Activated CD8-positive, alpha-beta memory T cell treated with anti-CD3 and anti-CD28 coated beads, Interleukin-2, amount 10 ng/mL, durations not matched to agents 7 days and 5 days (primary cell): ENCODE measurements around the gene PRKAR1A. TPM values are rescaled to one million over a fixed set of nuclear protein-coding genes. Genes with fewer than 3 reads are reported as not detected.

Source experiments
- ATAC-seq: fragments of 150-1000 bp; cut with Tn5 transposase; one replicate; pipeline ENCODE4 v1.10.0; 2021; ENCODE audit warnings: moderate library complexity
- CTCF ChIA-PET: fragments of 350-600 bp; sonication (Branson Sonifier 250); formaldehyde crosslinking; loops from one replicate; lab custom pipeline; 2021; ENCODE audit warnings: antibody characterized with exemption; lab: Charles Lee
- DNase-seq: peaks from one replicate; pipeline ENCODE4 v3.0.0-alpha.2; 2020
- H3K27ac Mint-ChIP-seq: one replicate; pipeline ENCODE4 v1.8.0; 2021; ENCODE audit warnings: mild to moderate bottlenecking, mixed read lengths
- H3K27me3 Mint-ChIP-seq: one replicate; pipeline ENCODE4 v1.8.0; 2021; ENCODE audit warnings: mixed read lengths
- H3K36me3 Mint-ChIP-seq: one replicate; pipeline ENCODE4 v1.8.0; 2021; ENCODE audit warnings: mild to moderate bottlenecking, mixed read lengths
- H3K4me1 Mint-ChIP-seq: one replicate; pipeline ENCODE4 v1.8.0; 2021; ENCODE audit warnings: mixed read lengths
- H3K4me3 Mint-ChIP-seq: one replicate; pipeline ENCODE4 v1.8.0; 2021; ENCODE audit warnings: mild to moderate bottlenecking, moderate library complexity, mixed read lengths
- H3K9me3 Mint-ChIP-seq: one replicate; pipeline ENCODE4 v1.8.0; 2022; ENCODE audit warnings: low read depth, mixed read lengths
- total RNA-seq, 2 experiments: library from RNA; stranded (reverse); gene quantifications; one replicate each; pipeline ENCODE4 v1.2.3, GENCODE V29; 2021

The PRKAR1A gene
- total RNA-seq, 2 experiments from 2014 or later = 215 to 293 TPM

DNA sequence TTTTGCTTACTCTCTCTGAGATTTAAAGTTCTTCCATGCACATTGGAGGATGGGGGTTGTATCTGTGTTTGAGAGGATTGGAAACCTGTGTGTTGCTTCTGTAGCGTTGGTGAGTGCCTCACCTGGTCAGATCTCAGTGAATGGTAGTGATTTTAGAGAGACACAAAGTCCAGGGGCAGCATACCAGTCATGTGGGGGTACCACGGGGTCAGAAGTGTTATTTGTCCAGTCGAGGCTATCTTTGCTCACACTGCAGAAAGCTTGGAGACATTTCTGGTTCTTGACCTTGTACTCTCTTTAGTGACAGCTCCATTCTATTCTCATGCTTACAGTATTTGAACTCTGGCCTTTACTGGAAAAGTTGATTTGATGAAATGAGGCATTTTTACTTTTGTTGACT, 23.7 kb downstream of the PRKAR1A start:
- Mint-ChIP-seq H3K4me1 (peaks cover 4% of the 10 kb centered on the region), H3K9me3 (no peaks in the 10 kb centered on the region), H3K36me3 (peaks cover 24% of the 10 kb centered on the region), H3K4me3 (no peak overlapping the region), H3K27ac (no peak overlapping the region), H3K27me3 (no peaks in the 10 kb centered on the region)
- no peak for DNase-seq
- ATAC-seq = no peak
- CTCF ChIA-PET = interaction anchor here (0.9 kb wide), 1 partner anchor 9 kb away, joined by 3 read pairs; no protein-coding TSS in a partner anchor

DNA sequence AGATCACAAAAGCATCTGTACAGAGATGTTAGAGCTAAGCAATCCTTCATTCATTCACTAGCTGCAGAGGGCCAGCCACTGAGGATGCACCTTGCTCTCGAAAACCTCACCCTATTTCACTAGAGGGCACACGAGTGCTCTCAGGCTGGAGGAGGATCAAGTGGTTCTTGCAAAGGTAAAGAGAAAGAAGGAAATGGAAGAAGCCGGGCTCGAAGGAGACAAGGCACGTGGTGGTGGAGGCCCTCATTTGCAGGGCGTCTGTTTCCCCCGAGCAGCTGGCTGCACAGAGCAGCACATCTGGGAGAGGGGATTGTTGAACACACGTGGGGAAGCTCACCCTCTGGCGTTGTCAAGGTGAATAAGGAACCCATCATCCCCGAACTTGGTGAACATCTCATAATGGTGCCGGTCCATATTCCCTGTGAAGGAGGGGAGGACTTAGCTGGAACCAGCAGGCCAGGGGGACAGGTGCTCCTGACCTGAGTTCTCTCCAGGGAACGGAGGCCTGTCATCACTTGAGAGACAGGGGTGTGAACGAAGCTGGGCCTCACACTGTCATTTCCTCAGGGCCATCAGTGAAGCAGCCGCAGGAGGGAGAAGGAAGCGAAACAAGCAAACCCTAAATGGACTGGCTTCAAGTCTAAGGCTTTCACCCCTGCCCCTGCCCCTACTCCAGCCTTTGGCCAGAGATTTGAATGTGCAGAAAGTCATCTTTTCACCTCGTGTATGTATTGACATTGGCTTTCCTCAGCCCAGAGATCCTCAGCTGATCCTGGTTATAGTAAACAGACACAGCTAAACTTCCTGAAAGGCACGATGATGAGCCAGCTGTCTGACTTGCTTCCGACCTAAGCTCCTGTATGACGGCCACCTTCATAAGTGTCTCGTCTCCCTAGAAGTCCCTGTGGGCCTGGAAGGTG, 27.6 kb downstream of the PRKAR1A start:
- Mint-ChIP-seq H3K27me3 (no peaks in the 10 kb centered on the region), H3K4me3 (no peak overlapping the region), H3K27ac (no peak overlapping the region), H3K4me1 (no peaks in the 10 kb centered on the region), H3K9me3 (no peaks in the 10 kb centered on the region), H3K36me3 (peaks cover 11% of the 10 kb centered on the region)
- DNase-seq = no peak
- ATAC-seq = peak; percentile 20
- CTCF ChIA-PET = interaction anchor here (0.7 kb wide), 1 partner anchor 237 kb away, joined by 3 read pairs; no protein-coding TSS in a partner anchor

DNA sequence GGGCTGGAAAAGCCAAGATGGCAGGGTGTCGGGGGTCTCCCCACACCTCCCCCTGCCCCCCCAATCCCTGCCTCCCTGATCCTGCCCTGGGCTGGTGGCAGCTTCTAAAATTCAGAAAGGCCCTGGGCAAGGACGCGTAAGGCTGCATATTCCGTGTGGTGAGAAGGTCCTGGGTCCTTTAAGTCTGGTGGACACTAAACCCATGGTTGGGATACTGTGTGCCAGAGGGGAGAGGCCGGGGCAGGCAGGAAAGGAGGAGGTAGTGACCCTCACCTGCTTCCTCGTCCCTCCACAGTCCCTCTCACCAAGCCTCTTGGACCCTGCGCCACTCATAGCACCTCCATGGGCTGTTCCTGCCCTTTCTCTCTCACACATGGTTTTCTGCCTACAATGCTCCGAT, 28.8 kb downstream of the PRKAR1A start:
- H3K36me3 Mint-ChIP-seq = peaks cover 4% of the 10 kb centered on the region
- H3K9me3 Mint-ChIP-seq = no peaks in the 10 kb centered on the region
- no peaks in the 10 kb centered on the region for H3K27me3 Mint-ChIP-seq
- DNase-seq (no peak), ATAC-seq (no peak)
- no peak overlapping the region for H3K4me3 Mint-ChIP-seq
- CTCF ChIA-PET = no interaction called here
- H3K27ac Mint-ChIP-seq = no peak overlapping the region
- H3K4me1 Mint-ChIP-seq = no peaks in the 10 kb centered on the region

DNA sequence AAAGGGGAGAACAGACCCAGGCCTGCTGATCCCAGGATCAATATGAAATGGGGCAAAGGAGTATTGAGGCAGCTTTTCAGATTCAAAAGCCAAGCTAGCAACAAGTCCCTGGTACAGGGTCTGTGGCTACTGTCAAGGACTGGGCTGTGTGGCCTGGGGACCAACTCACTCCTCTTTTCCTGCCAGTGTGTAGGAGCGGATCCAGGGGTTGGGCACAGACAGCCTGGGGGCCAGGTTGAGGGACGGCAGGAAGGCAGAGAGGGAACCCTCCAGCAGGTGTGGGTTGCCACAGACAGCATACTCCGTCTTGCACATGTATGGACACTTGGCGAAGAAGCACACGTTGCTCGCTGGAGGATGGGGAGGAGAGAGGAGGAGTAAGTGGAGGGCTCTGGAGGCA, 29.6 kb downstream of the PRKAR1A start:
- H3K4me1 Mint-ChIP-seq = no peaks in the 10 kb centered on the region
- ATAC-seq (no peak), DNase-seq (no peak)
- H3K4me3 Mint-ChIP-seq = no peak overlapping the region
- H3K9me3 Mint-ChIP-seq = no peaks in the 10 kb centered on the region
- no peak overlapping the region for H3K27ac Mint-ChIP-seq
- CTCF ChIA-PET = no interaction called here
- H3K36me3 Mint-ChIP-seq = peaks cover 1% of the 10 kb centered on the region
- H3K27me3 Mint-ChIP-seq = no peaks in the 10 kb centered on the region

DNA sequence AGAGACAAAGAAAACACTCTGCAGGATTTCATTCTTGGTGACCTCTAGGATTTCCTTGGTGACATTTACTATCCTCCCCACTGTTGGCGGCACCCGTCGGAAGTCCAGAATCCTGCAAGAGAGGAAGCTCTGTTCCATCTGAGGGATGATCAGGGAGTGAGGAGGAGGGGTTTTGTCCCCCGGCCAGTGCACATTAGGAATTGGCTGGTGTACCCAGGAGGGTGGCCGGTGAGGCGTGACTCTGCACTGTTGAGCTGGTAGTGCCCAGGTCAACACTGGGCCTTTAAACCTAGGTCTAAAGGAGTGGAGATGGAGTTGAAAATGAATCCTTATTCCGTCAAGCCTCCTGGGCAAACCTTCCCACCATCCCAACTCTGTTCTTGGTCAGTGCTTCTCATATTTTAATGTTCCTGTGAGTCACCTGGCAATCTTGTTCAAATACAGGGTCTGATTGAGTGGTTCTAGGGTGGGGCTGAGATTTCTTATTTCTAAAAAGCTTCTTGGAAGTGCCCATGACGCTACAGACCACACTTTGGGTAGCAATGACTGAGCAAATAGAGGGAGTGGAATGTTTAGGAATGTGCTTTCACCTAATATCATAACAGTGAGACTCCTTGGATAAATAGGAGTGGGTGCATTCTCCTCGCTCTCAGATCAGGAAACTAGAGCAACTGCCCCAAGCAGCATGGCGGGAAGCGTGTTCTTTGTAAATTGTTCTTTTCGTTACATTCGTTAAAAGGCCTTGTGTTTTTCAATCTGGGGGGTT, 30.7 kb downstream of the PRKAR1A start:
- DNase-seq (no peak), ATAC-seq (no peak)
- Mint-ChIP-seq H3K27me3 (no peaks in the 10 kb centered on the region), H3K4me3 (no peak overlapping the region), H3K9me3 (no peaks in the 10 kb centered on the region), H3K4me1 (no peaks in the 10 kb centered on the region), H3K27ac (no peak overlapping the region), H3K36me3 (peaks cover 1% of the 10 kb centered on the region)
- CTCF ChIA-PET = no interaction called here

DNA sequence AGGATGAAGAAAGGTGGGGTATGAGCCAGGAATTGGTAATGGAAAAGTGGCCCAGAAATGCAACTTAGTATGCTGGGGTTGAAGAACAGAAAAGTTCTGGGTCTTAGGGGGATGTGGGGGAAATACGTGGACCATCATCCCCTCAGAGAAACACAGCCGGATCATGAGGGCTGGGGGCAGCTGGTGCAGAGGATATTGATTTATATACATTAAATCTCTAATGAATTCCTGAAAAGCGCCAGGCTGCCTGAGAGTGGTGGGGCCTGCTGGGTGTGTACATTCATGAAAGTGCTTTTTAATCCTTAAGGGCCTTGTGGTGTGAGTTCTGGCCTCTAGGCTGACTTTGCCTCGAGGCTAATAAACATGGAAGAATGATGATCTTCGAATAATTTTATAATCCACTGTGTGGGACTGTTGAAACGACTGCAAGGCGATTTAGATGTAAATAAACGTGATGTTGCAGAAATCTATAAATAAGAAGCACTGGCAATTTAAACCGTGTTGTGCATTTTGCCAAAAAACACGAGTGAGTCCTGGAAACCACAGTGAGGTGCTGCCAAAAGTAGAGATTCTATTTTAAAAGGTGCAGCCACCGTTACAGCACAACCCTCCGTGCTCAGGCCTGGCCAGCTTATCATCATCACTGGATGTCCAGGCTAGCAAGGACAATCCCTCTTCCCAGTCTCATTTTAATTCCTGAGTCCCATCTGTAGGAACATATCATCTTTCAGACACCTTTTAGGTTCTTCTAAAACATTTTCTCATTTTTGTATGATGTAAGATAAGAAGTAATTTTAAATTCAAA, 32.1 kb downstream of the PRKAR1A start:
- no peaks in the 10 kb centered on the region for H3K27me3 Mint-ChIP-seq
- CTCF ChIA-PET = no interaction called here
- DNase-seq = no peak
- no peaks in the 10 kb centered on the region for H3K9me3 Mint-ChIP-seq
- peaks cover 1% of the 10 kb centered on the region for H3K36me3 Mint-ChIP-seq
- ATAC-seq = no peak
- no peak overlapping the region for H3K27ac Mint-ChIP-seq
- no peak overlapping the region for H3K4me3 Mint-ChIP-seq
- no peaks in the 10 kb centered on the region for H3K4me1 Mint-ChIP-seq

DNA sequence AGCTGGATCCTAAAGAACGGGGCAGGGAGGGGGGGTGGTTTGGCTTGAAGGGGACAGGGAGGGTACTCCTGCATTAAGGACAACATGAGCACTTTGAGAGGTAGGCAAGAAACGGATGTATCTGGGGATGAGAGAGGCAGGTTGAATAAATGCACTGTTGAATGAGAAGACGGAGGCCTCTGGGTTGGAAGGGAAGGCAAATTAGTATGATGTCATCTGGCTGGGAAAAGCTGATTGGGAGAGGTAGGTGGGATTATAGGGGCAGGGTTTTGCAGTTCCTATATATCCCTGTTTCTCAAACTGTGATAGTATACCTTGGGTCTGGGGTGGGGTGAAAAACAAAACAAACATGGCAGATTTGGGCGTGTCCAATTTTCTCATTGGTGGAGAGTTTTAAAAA, 44.3 kb downstream of the PRKAR1A start:
- H3K4me1 Mint-ChIP-seq = peaks cover 2% of the 10 kb centered on the region
- H3K36me3 Mint-ChIP-seq = no peaks in the 10 kb centered on the region
- no peak overlapping the region for H3K27ac Mint-ChIP-seq
- H3K4me3 Mint-ChIP-seq = no peak overlapping the region
- DNase-seq (no peak), ATAC-seq (no peak)
- H3K27me3 Mint-ChIP-seq = no peaks in the 10 kb centered on the region
- no peaks in the 10 kb centered on the region for H3K9me3 Mint-ChIP-seq
- CTCF ChIA-PET = interaction anchor here (1.2 kb wide), 1 partner anchor 58 kb away, joined by 3 read pairs; no protein-coding TSS in a partner anchor

DNA sequence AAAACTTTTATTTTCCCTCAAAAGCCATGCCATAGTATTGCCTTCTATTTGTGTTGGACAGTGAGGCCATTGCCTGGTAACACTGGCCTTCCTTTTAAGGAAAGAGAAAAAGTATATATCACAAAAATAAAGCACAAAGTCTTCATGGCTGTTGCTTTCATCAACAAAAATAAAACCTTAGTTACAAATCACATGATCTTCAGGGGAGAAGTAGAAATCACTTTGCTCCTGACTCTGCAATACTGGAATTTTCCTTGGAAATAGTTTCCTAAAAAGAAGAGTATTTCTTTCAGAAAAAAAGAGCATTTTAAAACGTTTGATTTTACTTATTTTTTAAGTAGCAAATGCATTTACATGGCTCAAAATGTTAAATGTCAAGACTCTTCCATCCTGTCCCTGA, 47.1 kb downstream of the PRKAR1A start:
- Mint-ChIP-seq H3K27ac (no peak overlapping the region), H3K9me3 (no peaks in the 10 kb centered on the region)

DNA sequence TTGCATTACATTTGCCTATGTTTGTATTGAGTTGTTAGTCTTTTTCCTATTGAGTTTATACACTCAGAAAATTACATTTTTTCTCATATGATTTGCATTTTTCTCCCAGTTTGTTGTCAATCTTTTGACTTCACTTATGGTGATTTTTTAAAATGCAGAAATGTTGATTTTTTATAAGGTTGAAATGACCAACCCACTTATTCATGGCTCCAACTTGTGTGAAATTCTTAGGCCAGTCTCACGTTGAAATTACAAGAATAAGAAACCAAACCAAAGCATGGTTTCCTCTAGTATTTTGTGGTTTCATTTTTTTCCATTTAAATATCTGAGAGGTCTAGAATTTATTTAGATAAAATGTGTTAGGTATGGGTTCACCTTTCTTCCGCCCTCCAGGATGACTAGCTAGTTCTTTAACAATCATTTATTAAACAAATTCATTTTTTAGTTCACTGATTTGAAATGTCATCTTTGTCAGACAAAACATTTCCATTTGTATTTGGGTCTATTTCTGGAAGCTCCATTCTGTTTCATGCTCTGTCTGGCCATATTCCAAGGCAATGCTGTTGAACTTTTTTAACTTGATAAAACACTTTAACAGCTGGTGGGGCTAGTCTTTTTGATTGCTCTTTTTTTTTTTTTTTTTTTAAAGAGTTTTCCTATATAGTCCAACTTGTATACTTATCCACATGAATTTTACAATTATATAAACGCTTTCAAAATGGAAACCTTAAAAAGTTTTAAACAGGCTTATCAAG, 48.9 kb downstream of the PRKAR1A start:
- no peak overlapping the region for H3K4me3 Mint-ChIP-seq
- no peaks in the 10 kb centered on the region for H3K9me3 Mint-ChIP-seq
- H3K27ac Mint-ChIP-seq = no peak overlapping the region
- no peaks in the 10 kb centered on the region for H3K36me3 Mint-ChIP-seq
- CTCF ChIA-PET = no interaction called here
- no peak for ATAC-seq
- peaks cover 2% of the 10 kb centered on the region for H3K4me1 Mint-ChIP-seq
- peaks cover 7% of the 10 kb centered on the region for H3K27me3 Mint-ChIP-seq
- DNase-seq = no peak

More for the DNA sequence above, 47.1 kb downstream of the PRKAR1A start:
- CTCF ChIA-PET = no interaction called here
- Mint-ChIP-seq H3K27me3 (no peaks in the 10 kb centered on the region), H3K4me3 (no peak overlapping the region), H3K36me3 (no peaks in the 10 kb centered on the region), H3K4me1 (peaks cover 2% of the 10 kb centered on the region)
- ATAC-seq (no peak), DNase-seq (no peak)

DNA sequence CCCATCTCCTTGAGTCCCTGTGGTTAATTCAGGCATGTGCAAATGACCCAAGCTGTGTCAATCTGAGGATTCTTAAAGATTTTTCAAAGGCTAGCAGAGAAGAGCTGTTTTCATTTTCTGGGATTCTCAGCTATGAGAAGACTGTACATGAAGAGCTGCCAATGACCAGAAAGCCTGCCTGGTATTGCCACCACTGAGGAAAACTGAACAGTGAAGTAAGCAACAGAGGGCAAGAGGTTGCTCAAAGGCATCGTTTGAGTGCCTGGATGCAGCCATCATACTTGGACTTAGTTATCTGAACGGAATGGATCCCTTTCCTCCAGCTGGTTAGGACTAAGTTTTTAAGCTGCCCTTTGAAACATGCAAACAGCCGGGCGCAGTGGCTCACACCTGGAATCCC, 50.5 kb downstream of the PRKAR1A start:
- Mint-ChIP-seq H3K36me3 (no peaks in the 10 kb centered on the region), H3K27me3 (peaks cover 7% of the 10 kb centered on the region), H3K27ac (no peak overlapping the region), H3K4me3 (no peak overlapping the region), H3K4me1 (peaks cover 2% of the 10 kb centered on the region), H3K9me3 (no peaks in the 10 kb centered on the region)
- no peak for DNase-seq
- CTCF ChIA-PET = no interaction called here
- ATAC-seq = no peak

DNA sequence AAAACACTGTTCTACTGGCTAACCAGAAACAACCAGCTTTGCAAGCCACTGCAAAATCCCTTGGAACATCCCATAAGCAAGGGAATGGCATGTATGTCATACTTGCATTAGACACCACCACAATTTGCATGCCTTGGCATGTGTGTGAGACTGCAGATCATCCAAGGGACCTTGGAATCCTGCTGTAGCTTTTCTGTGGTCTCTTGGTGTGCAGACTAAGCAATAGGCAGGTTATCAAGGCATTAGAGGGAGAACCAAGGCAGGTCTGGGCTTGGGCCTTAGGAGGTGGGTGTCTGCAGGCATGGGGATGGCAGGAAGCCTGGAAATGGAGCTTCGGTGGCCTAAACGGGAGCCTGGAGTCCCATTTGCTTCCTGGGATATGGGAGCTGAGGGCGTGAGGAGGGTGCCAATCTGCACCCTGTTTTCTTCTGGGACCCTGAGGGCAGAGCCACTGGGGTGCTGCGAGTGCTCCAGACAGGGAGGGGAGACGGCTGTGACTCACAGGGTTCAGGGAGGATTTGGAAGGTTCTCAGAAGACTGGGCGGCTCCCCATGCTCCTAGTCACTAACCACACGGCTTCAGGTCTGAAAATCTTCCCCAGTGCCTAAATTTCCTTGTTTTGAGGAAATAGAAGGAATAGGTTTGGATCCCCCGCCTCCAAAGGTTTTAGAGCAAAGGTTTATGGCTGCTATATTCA, 52.3 kb downstream of the PRKAR1A start:
- H3K27ac Mint-ChIP-seq = no peak overlapping the region
- H3K36me3 Mint-ChIP-seq = no peaks in the 10 kb centered on the region
- H3K9me3 Mint-ChIP-seq = no peaks in the 10 kb centered on the region
- ATAC-seq = no peak
- CTCF ChIA-PET = no interaction called here
- H3K4me1 Mint-ChIP-seq = peaks cover 2% of the 10 kb centered on the region
- no peak for DNase-seq
- H3K4me3 Mint-ChIP-seq = no peak overlapping the region
- H3K27me3 Mint-ChIP-seq = peaks cover 7% of the 10 kb centered on the region

DNA sequence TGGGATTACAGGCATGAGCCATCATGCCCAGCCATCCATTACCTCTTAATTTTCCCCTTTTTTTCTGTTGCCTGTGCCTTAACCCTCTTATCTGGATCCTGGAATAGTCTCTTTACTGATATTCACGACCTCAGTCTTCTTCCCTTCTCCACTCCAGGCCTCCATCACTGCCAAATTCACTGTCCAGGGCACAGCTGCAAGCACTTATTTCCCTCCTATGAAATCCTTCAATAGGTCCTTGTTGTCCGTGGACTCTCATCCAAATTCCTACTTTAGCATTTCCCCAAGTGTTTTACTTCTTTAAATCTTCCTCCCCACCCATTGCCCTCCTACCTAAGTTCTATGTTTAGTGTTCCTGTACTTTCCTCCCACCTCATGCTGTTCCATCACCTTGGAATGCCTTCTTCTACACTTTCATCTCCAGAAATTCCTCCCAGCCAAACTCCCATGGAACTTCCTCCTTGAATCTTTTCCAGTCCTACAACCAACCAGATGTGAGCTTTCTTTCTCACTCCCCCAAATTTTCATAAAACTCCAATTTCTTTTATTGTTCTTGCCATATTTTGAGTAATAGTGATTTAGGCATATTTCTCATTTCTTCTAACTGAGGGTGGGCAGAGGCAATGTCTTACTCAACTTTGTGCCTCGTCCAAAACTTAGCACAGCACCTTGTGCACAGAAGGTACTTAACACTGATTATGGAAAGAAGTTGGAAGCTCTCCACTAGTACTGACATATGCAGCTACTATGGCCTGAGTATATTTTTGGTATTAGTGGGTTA, 53.6 kb downstream of the PRKAR1A start:
- CTCF ChIA-PET = no interaction called here
- Mint-ChIP-seq H3K4me1 (peaks cover 2% of the 10 kb centered on the region), H3K27ac (no peak overlapping the region), H3K4me3 (no peak overlapping the region), H3K9me3 (no peaks in the 10 kb centered on the region), H3K27me3 (peaks cover 7% of the 10 kb centered on the region), H3K36me3 (no peaks in the 10 kb centered on the region)
- ATAC-seq (no peak), DNase-seq (no peak)
